Limb (tissue), 2 donors: ENCODE measurements around the gene ZC3H18.
A peak's percentile ranks its signal among the peaks of the same experiment; 100 is the strongest.
"Not testable (repeated sequence)": the region's sequence is repeated elsewhere in the genome, so short reads cannot be mapped to it uniquely, and the experiment has no call there.

ENCODE experiments used
- DNase-seq, 2 donors: peaks; one replicate each; pipeline ENCODE4 v3.0.0-alpha.2; 2016; ENCODE audit errors: extremely low spot score in 2 of 2

Gene ZC3H18

GRCh38 chr16:88601313-88602036 lies 31.3 kb downstream of the ZC3H18 start:
- DNase-seq, result no peak

- no peak for DNase-seq
These were observed 31.9 kb downstream of the ZC3H18 start for GRCh38 chr16:88602091-88602490.

GRCh38 chr16:88605186-88606147 lies 35.3 kb downstream of the ZC3H18 start:
- DNase-seq, result no peak

- DNase-seq, result no peak
These were observed 36.0 kb downstream of the ZC3H18 start for GRCh38 chr16:88606148-88606757.

- no peak for DNase-seq
These were observed 37.9 kb downstream of the ZC3H18 start for GRCh38 chr16:88608076-88608475.

GRCh38 chr16:88609426-88609825 lies 39.2 kb downstream of the ZC3H18 start:
- not testable (repeated sequence) for DNase-seq

GRCh38 chr16:88610080-88610479 lies 39.9 kb downstream of the ZC3H18 start:
- no peak for DNase-seq

GRCh38 chr16:88610909-88611812 lies 41.0 kb downstream of the ZC3H18 start:
- peak in 1 of 2 donors; percentile 55 for DNase-seq

- DNase-seq, result no peak
These were observed 43.1 kb downstream of the ZC3H18 start for GRCh38 chr16:88613293-88613692.

- DNase-seq, result no peak
These were observed 44.0 kb downstream of the ZC3H18 start for GRCh38 chr16:88613911-88614817.

GRCh38 chr16:88614818-88615580 lies 44.8 kb downstream of the ZC3H18 start:
- no peak for DNase-seq

- no peak for DNase-seq
These were observed 46.1 kb downstream of the ZC3H18 start for GRCh38 chr16:88616320-88616719.

GRCh38 chr16:88616736-88617135 lies 46.5 kb downstream of the ZC3H18 start:
- DNase-seq, result no peak

GRCh38 chr16:88617268-88618031 lies 47.2 kb downstream of the ZC3H18 start:
- DNase-seq, result no peak

GRCh38 chr16:88618182-88618955 lies 48.2 kb downstream of the ZC3H18 start:
- DNase-seq, result no peak

- DNase-seq, result no peak
These were observed 48.9 kb downstream of the ZC3H18 start for GRCh38 chr16:88618956-88619667.
